Activated naive CD4-positive, alpha-beta T cell treated with anti-CD3 and anti-CD28 coated beads for 36 hours (primary cell): Measurements from ENCODE around the gene FBXO3. TPM values are rescaled to one million over a fixed set of nuclear protein-coding genes. Genes with fewer than 3 reads are reported as not detected.

ENCODE experiments used
- total RNA-seq, 2 experiments: library from RNA; stranded (reverse); gene quantifications; one replicate each; pipeline ENCODE4 v1.2.3, GENCODE V29; 2021

The FBXO3 gene
- total RNA-seq, 2 experiments from 2014 or later: 12.2 to 12.9 TPM

Other genes starting within 250 kb of the FBXO3 start
- gene C11orf91, start 73.7 kb downstream of the FBXO3 start, total RNA-seq: not detected
- 10 to 100 TPM; 59.9 to 61.9 TPM for gene CD59, start 38.1 kb downstream of the FBXO3 start, total RNA-seq
- gene LMO2, start 117.6 kb upstream of the FBXO3 start, total RNA-seq: not detected